Lung (tissue), 12 donors: ENCODE data around the gene NCBP3. TPM values are rescaled to one million over a fixed set of nuclear protein-coding genes. Genes with fewer than 3 reads are reported as not detected.

Source experiments
- ATAC-seq: fragments of 200-7000 bp; cut with Tn5 transposase; one replicate; pipeline ENCODE4 v1.9.1; 2020; ENCODE audit warnings: moderate number of reproducible peaks; ENCODE audit not compliant: insufficient read depth, low FRiP score
- DNase-seq, 3 donors: peaks; one replicate each; pipeline ENCODE4 v3.0.0-alpha.2; 2013 to 2017
- H3K27ac ChIP-seq, 2 donors: one replicate each; pipeline ENCODE4 v1.5.1; 2013; ENCODE audit warnings: mild to moderate bottlenecking in 2 of 2, moderate library complexity in 2 of 2, control low read depth in 1 of 2, inconsistent platforms in 1 of 2, low read depth in 1 of 2, low read length in 1 of 2
- H3K27me3 ChIP-seq, 3 donors: one replicate each; pipeline ENCODE4 v1.5.1; 2013; ENCODE audit warnings: low read length in 2 of 3; ENCODE audit not compliant: control insufficient read depth in 3 of 3, insufficient read depth in 3 of 3
- H3K36me3 ChIP-seq, 4 donors: one replicate each; pipeline ENCODE4 v1.5.1; 2013; ENCODE audit warnings: low read length in 4 of 4, mild to moderate bottlenecking in 1 of 4, moderate library complexity in 1 of 4; ENCODE audit not compliant: control insufficient read depth in 4 of 4, insufficient read depth in 4 of 4
- H3K4me1 ChIP-seq, 5 donors: one replicate each; pipeline ENCODE4 v1.5.1; 2013; ENCODE audit warnings: low read length in 5 of 5, mild to moderate bottlenecking in 2 of 5, moderate library complexity in 1 of 5; ENCODE audit not compliant: control insufficient read depth in 5 of 5, insufficient read depth in 5 of 5
- H3K4me3 ChIP-seq: one replicate; pipeline ENCODE4 v1.5.1; 2013; ENCODE audit warnings: mild to moderate bottlenecking, control low read depth, moderate library complexity
- H3K9ac ChIP-seq, 2 donors: one replicate each; pipeline ENCODE4 v1.5.1; 2013; ENCODE audit warnings: low read length in 2 of 2, control low read depth in 1 of 2; ENCODE audit not compliant: insufficient read depth in 1 of 2
- H3K9me3 ChIP-seq, 4 donors: one replicate each; pipeline ENCODE4 v1.5.1; 2013; ENCODE audit warnings: low read length in 3 of 4, mild to moderate bottlenecking in 1 of 4, moderate library complexity in 1 of 4; ENCODE audit not compliant: control insufficient read depth in 4 of 4, insufficient read depth in 3 of 4
- CTCF ChIP-seq: IDR thresholded peaks from 2 replicates; pipeline ENCODE4 v1.5.1; 2012; ENCODE audit warnings: mild to moderate bottlenecking; ENCODE audit errors: control extremely low read depth, extremely low read depth
- WGBS, 2 donors: extraction: QIAGEN DNeasy Blood & Tissue Kit; methylation state at CpG; one replicate each; pipeline ENCODE4 v1.1.7; 2013; 5-methylcytosine and 5-hydroxymethylcytosine counted together
- polyA plus RNA-seq, 2 donors: library from polyadenylated mRNA; stranded (reverse); fragments of 200-250 nt; gene quantifications; one replicate each; pipeline ENCODE4 v1.2.1, GENCODE V29; 2013
- total RNA-seq, 2 donors: library from RNA; depleted of rRNA in 1 of 2; stranded (reverse); fragments of >200 nt in 1 of 2; gene quantifications; one replicate each; pipeline ENCODE4 v1.2.1, GENCODE V29; 2014 to 2021
- donor health status: control.
- donor health status: control.
- donor health status: Bipolar disorder and iron deficiency.
- donor health status: healthy.
- donor health status: DM: yes; HTN: yes; CAD: no.

Gene NCBP3
- total and polyA plus RNA-seq, 4 donors: 15.9 to 49.4 (median 26.0) TPM

- DNase-seq (no peak), ATAC-seq (no peak)
- Histone ChIP-seq H3K27ac (no peak overlapping the region), H3K4me3 (no peak overlapping the region), H3K27me3 (no peaks in the 10 kb centered on the region), H3K36me3 (no peaks in the 10 kb centered on the region), H3K9me3 (no peaks in the 10 kb centered on the region), H3K9ac (no peak overlapping the region), H3K4me1 (no peaks in the 10 kb centered on the region)
- 90 to 96% methylated on average over 20 of the region's 20 CpGs for WGBS, 2 donors
- TF ChIP-seq CTCF: no peak
Observed at GRCh38 chr17:3777366-3778120, 68.5 kb downstream of the NCBP3 start.

DNA sequence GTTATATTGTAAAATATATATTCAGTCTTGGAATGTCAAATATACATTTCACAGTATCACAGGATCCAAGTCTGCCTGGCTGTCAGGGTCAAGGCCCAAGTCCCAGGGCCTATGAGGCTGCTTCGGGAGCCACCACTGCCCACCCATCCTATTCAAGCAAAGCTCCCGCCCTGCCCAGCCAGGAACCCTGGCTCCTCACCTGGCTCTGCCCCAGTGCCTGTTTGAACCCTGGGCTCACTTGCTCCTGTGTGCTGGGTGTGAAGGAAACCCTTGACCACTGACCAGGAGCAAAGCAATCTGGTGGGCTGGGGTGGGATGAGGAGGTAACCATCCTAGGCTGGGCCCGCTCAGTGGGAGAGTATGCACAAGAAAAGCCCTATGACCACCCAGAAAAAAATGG, 72.1 kb downstream of the NCBP3 start:
- DNase-seq: no peak
- Histone ChIP-seq H3K9me3 (no peaks in the 10 kb centered on the region), H3K27me3 (no peaks in the 10 kb centered on the region), H3K4me1 (no peaks in the 10 kb centered on the region), H3K9ac (no peak overlapping the region), H3K4me3 (no peak overlapping the region), H3K27ac (no peak overlapping the region), H3K36me3 (no peaks in the 10 kb centered on the region)
- no peak for TF ChIP-seq CTCF
- 97 to 99% methylated on average over 3 of the region's 3 CpGs for WGBS, 2 donors
- ATAC-seq: no peak

DNA sequence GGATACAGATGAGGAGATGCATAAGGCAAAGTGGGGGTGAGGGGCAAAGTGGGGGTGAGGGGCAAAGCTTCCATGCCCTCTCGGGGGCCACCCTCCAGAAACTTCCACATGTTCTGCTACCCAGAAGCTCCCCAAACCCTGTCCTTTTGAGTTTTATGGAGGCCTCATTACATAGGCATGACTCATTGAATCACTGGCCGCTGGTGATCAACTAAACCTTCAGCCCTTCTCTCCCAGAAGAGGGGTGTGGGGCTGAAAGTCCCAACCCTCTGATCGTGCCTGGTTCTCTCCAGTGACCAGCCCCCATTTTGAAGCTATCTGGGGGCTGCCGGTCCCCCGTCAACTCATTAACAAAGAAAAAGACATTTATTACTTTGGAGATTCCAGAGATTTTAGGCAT, 72.5 kb downstream of the NCBP3 start:
- H3K9me3 ChIP-seq: peaks cover 0 to under 1% (median 0%) of the 10 kb centered on the region in 4 donors
- H3K27ac ChIP-seq: no peak overlapping the region
- no peak overlapping the region for H3K9ac ChIP-seq
- H3K27me3 ChIP-seq: no peaks in the 10 kb centered on the region
- ATAC-seq: no peak
- WGBS, 2 donors: 82 to 84% methylated on average over 5 of the region's 5 CpGs
- TF ChIP-seq CTCF: no peak
- H3K4me1 ChIP-seq: no peaks in the 10 kb centered on the region
- H3K36me3 ChIP-seq: no peaks in the 10 kb centered on the region
- no peak for DNase-seq
- H3K4me3 ChIP-seq: no peak overlapping the region

DNA sequence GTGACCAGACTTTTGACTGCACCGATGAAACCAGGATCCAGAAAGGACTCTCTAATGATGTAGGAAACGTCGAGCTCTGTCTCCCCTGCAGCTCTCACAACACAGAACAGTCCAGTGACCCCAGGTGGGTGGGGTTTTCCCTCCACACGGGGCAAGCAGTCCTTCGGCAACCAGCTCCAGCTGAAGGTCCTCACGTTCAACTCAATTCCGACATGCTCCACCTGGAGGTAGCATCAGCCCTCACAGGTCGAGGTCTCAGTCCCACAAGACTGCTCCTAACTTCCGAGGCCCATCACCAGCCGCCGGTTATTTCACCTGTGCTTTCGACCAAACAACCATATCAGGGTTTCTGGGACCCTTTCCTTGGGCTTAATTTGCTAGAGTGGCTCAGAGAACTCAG, 73.3 kb downstream of the NCBP3 start:
- TF ChIP-seq CTCF: no peak
- DNase-seq (no peak), ATAC-seq (no peak)
- Histone ChIP-seq H3K36me3 (no peaks in the 10 kb centered on the region), H3K27ac (no peak overlapping the region), H3K4me3 (no peak overlapping the region), H3K9ac (no peak overlapping the region), H3K4me1 (no peaks in the 10 kb centered on the region), H3K9me3 (peaks cover 0 to 5% (median 0%) of the 10 kb centered on the region in 4 donors), H3K27me3 (no peaks in the 10 kb centered on the region)
- 73 to 83% methylated on average over 12 of the region's 12 CpGs for WGBS, 2 donors
